SU-DHL-6 (cell line): ENCODE results near the gene FEN1.

Experiments
- EZH2phosphoT487 ChIP-seq: fragments of 200-600 bp; sonication (generic), shearing (Covaris generic); conservative IDR thresholded peaks from 2 replicates; pipeline ENCODE4 v1.6.1; 2018; ENCODE audit warnings: mild to moderate bottlenecking, antibody characterized with exemption, low read length, moderate library complexity, mixed read lengths
- TF ChIP-seq, protein P1 (sequence below): fragments of 200-600 bp; sonication (generic); IDR thresholded peaks from one replicate; pipeline ENCODE4 v1.5.1; 2017; ENCODE audit warnings: antibody characterized with exemption, mild to moderate bottlenecking, low read length, moderate library complexity; ENCODE audit not compliant: insufficient read depth, poor library complexity, severe bottlenecking

DNA sequence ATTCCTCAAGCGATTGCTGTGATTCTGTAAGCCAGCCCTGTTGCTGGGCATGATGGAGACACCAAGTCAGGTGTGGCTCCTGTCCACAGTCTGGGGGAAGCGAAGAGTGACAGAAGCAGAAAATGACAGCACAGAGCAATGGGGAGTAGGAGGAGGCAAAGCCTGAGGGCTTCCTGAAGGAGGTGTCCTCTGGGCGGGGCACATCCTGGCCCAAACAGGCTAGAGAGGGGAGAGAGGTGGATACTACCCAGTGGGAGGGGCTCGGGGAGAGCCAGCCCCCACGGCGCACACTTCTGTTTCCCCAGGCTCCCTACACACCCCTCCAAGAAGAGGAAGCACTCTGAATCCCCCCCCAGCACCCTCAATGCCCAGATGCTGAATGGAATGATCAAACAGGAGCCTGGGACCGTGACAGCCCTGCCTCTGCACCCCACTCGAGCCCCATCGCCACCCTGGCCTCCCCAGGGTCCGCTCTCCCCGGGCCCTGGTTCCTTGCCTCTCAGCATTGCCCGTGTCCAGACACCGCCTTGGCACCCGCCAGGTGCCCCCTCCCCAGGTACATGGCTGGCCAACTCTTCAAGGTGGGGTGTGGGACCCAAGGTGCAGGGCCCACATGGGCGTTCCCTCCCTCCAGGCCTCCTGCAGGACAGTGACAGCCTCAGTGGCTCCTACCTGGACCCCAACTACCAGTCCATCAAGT, 21.4 kb upstream of the FEN1 start:
- TF ChIP-seq, protein P1, sequence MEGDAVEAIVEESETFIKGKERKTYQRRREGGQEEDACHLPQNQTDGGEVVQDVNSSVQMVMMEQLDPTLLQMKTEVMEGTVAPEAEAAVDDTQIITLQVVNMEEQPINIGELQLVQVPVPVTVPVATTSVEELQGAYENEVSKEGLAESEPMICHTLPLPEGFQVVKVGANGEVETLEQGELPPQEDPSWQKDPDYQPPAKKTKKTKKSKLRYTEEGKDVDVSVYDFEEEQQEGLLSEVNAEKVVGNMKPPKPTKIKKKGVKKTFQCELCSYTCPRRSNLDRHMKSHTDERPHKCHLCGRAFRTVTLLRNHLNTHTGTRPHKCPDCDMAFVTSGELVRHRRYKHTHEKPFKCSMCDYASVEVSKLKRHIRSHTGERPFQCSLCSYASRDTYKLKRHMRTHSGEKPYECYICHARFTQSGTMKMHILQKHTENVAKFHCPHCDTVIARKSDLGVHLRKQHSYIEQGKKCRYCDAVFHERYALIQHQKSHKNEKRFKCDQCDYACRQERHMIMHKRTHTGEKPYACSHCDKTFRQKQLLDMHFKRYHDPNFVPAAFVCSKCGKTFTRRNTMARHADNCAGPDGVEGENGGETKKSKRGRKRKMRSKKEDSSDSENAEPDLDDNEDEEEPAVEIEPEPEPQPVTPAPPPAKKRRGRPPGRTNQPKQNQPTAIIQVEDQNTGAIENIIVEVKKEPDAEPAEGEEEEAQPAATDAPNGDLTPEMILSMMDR = no peak
- no peak for TF ChIP-seq EZH2phosphoT487
